Prostate gland (tissue), 2 donors: Measurements from ENCODE around the gene VAMP5. TPM values are rescaled to one million over a fixed set of nuclear protein-coding genes. Genes with fewer than 3 reads are reported as not detected.

Source experiments
- DNase-seq: peaks from one replicate; pipeline ENCODE4 v3.0.0-alpha.2; 2019; ENCODE audit warnings: low spot score
- H3K27ac ChIP-seq, 2 donors: fragments of 200-600 bp; sonication (generic); 2 replicates each; pipeline ENCODE4 v1.5.1; 2017 to 2019
- H3K27me3 ChIP-seq: fragments of 200-600 bp; sonication (generic); replicated peaks from 2 replicates; pipeline ENCODE4 v1.5.1; 2019; ENCODE audit not compliant: insufficient read depth
- H3K36me3 ChIP-seq, 2 donors: fragments of 200-600 bp; sonication (generic); 1 replicate in 1 of 2; 2 replicates in 1 of 2; pipeline versions ENCODE4 v1.5.1 to v1.8.1; 2017 to 2019
- H3K4me1 ChIP-seq: fragments of 200-600 bp; sonication (generic); replicated peaks from 2 replicates; pipeline ENCODE4 v1.5.1; 2019
- H3K4me3 ChIP-seq, 2 donors: fragments of 200-600 bp; sonication (generic); 2 replicates each; pipeline ENCODE4 v1.5.1; 2017 to 2019
- H3K9me3 ChIP-seq: fragments of 200-600 bp; sonication (generic); 2 replicates; pipeline ENCODE4 v1.5.1; 2017
- CTCF ChIP-seq, 4 experiments: fragments of 200-600 bp in 2 of 4; fragments of 450-650 bp in 2 of 4; sonication (generic) in 2 of 4; IDR thresholded peaks; 1 replicate in 3 of 4; 2 replicates in 1 of 4; pipeline ENCODE4 v1.5.1; 2016 to 2019; ENCODE audit warnings: antibody characterized with exemption in 4 of 4, mild to moderate bottlenecking in 2 of 4, moderate library complexity in 2 of 4
- POLR2A ChIP-seq: fragments of 450-650 bp; IDR thresholded peaks from one replicate; pipeline ENCODE4 v1.6.1; 2016; ENCODE audit warnings: antibody characterized with exemption, mild to moderate bottlenecking
- POLR2AphosphoS5 ChIP-seq: sonication (generic); formaldehyde crosslinking; IDR thresholded peaks from one replicate; pipeline ENCODE4 v1.6.1; 2017; ENCODE audit warnings: antibody characterized with exemption
- WGBS: methylation state at CpG from one replicate; pipeline ENCODE4 v1.1.5; 2018; 5-methylcytosine and 5-hydroxymethylcytosine counted together
- intact Hi-C: fragments of 100-400 bp; cut with DNase I; formaldehyde crosslinking; loops from one replicate; pipeline ENCODE4 v1.14.2; 2022
- total RNA-seq, 2 donors: library from RNA; depleted of rRNA; stranded (reverse); fragments of >200 nt; gene quantifications; one replicate each; pipeline ENCODE4 v1.1.0, GENCODE V29; 2016

Gene VAMP5
- total RNA-seq, 2 donors from 2014 or later = 8.4 to 27.0 TPM

- no peaks in the 10 kb centered on the region for H3K36me3 ChIP-seq
- H3K4me3 ChIP-seq = peak overlapping the region; percentile 84 to 87
- H3K27ac ChIP-seq = peak overlapping the region; percentile 89 to 93
- H3K27me3 ChIP-seq = no peaks in the 10 kb centered on the region
- H3K4me1 ChIP-seq = peaks cover 12% of the 10 kb centered on the region
- 0% methylated on average over 10 of the region's 10 CpGs for WGBS
- no peak for TF ChIP-seq POLR2A
- TF ChIP-seq CTCF (IDR thresholded peaks at IDR 0.05) = no peak
- TF ChIP-seq POLR2AphosphoS5 = no peak
- H3K9me3 ChIP-seq = no peaks in the 10 kb centered on the region
- intact Hi-C loops = loop anchor here (5.0 kb wide), 1 partner anchor 34 kb away; the partner anchor contains the start of gene GGCX
- DNase-seq = no peak
Measured at GRCh38 chr2:85596026-85596333, 11.7 kb downstream of the VAMP5 start.

- H3K27ac ChIP-seq = peak overlapping the region; percentile 89 to 93
- no peaks in the 10 kb centered on the region for H3K9me3 ChIP-seq
- intact Hi-C loops = loop anchor here (5.0 kb wide), 1 partner anchor 34 kb away; the partner anchor contains the start of gene GGCX
- H3K36me3 ChIP-seq = no peaks in the 10 kb centered on the region
- H3K4me3 ChIP-seq = peak overlapping the region; percentile 84 to 87
- 66% methylated on average over 3 of the region's 3 CpGs for WGBS
- DNase-seq = no peak
- H3K27me3 ChIP-seq = no peaks in the 10 kb centered on the region
- H3K4me1 ChIP-seq = peaks cover 12% of the 10 kb centered on the region
- TF ChIP-seq CTCF (IDR thresholded peaks at IDR 0.05) (no peak), POLR2A (no peak), POLR2AphosphoS5 (no peak)
Measured at GRCh38 chr2:85596486-85597143, 12.4 kb downstream of the VAMP5 start.

- peaks cover 12% of the 10 kb centered on the region for H3K4me1 ChIP-seq
Measured at GRCh38 chr2:85597241-85597640, 13.0 kb downstream of the VAMP5 start.

GRCh38 chr2:85598594-85599340 is 14.5 kb downstream of the VAMP5 start:
- TF ChIP-seq CTCF (IDR thresholded peaks at IDR 0.05) (no peak), POLR2A (no peak), POLR2AphosphoS5 (no peak)
- peaks cover 12% of the 10 kb centered on the region for H3K4me1 ChIP-seq
- no peak overlapping the region for H3K4me3 ChIP-seq
- intact Hi-C loops = loop anchor here (5.0 kb wide), 1 partner anchor 36 kb away; the partner anchor contains the start of gene GGCX
- WGBS = 83% methylated on average over 14 of the region's 14 CpGs
- no peak overlapping the region for H3K27ac ChIP-seq
- H3K36me3 ChIP-seq = no peaks in the 10 kb centered on the region
- no peak for DNase-seq
- H3K27me3 ChIP-seq = no peaks in the 10 kb centered on the region
- no peaks in the 10 kb centered on the region for H3K9me3 ChIP-seq

More at GRCh38 chr2:85597241-85597640, 13.0 kb downstream of the VAMP5 start:
- intact Hi-C loops = loop anchor here (5.0 kb wide), 1 partner anchor 35 kb away; the partner anchor contains the start of gene GGCX
- H3K9me3 ChIP-seq = no peaks in the 10 kb centered on the region
- DNase-seq = no peak
- WGBS = 80% methylated on average over 5 of the region's 5 CpGs
- H3K36me3 ChIP-seq = no peaks in the 10 kb centered on the region
- no peak for TF ChIP-seq CTCF (IDR thresholded peaks at IDR 0.05)
- TF ChIP-seq POLR2AphosphoS5 = no peak
- no peak for TF ChIP-seq POLR2A
- no peak overlapping the region for H3K4me3 ChIP-seq
- H3K27ac ChIP-seq = peak overlapping the region in 1 of 2 donors; percentile 93
- H3K27me3 ChIP-seq = no peaks in the 10 kb centered on the region
